ENCODE measurements around the gene NCAPG2. TPM values are rescaled to one million over a fixed set of nuclear protein-coding genes. Genes with fewer than 3 reads are reported as not detected.

Gene NCAPG2
- total RNA-seq, 4 donors from 2014 or later: 6.7 to 8.3 (median 7.7) TPM

DNA sequence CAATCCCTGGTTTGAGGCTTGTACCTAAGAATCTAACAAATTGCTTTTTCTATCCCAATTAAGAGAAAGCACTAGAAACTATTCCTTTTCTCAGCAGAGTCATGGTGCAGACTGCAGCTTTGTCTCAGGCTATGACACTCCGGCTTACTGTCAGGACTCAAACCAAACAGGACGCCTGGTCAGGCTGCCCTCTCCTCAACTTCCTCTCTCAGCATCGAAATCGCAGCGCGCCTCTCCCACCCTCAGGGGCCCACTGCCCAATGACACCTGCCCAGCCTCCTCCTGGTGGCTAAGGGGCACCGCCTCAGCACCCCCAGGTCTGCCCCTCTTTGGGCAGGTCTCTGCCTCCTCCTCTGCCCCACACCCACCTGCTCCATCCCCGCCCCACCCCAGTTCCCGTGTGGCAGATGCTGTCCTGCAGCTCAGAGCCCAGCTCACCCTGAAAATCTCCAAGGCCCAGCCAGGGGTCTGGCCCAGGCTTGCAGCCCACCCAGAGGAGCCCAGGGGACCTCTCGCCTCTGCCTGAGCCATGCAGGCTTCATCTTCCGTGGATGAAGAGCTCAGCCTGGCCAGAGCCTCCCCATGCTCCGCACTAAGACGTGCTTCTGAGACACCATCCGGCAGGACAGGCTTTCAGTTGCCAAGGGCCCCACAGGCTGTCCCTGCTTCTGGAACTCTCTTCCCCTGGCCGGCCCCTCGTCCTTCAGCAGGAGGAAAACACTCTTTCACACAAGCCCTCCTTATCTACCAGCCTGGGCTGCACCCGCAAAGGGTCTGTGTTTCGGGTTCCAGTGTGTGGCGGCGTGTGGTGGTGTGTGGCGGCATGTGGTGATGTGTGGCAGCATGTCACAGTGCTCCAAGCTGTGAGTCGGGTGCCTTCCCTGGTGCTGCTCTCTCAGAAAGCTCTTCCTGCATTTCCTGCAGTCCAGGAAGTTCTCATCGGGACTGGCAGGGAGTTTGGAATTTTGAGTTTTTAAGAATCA is 100.5 kb downstream of the NCAPG2 start:
- Histone ChIP-seq H3K27ac (no peak overlapping the region), H3K27me3 (no peaks in the 10 kb centered on the region), H3K9me3 (no peaks in the 10 kb centered on the region), H3K4me1 (no peaks in the 10 kb centered on the region), H3K36me3 (no peaks in the 10 kb centered on the region), H3K4me3 (replicated peaks in 1 of 3) (no peak overlapping the region)
- WGBS, 2 donors: 90 to 91% methylated on average over 17 to 22 of the region's 23 CpGs
- DNase-seq: no peak
- TF ChIP-seq, protein P1, sequence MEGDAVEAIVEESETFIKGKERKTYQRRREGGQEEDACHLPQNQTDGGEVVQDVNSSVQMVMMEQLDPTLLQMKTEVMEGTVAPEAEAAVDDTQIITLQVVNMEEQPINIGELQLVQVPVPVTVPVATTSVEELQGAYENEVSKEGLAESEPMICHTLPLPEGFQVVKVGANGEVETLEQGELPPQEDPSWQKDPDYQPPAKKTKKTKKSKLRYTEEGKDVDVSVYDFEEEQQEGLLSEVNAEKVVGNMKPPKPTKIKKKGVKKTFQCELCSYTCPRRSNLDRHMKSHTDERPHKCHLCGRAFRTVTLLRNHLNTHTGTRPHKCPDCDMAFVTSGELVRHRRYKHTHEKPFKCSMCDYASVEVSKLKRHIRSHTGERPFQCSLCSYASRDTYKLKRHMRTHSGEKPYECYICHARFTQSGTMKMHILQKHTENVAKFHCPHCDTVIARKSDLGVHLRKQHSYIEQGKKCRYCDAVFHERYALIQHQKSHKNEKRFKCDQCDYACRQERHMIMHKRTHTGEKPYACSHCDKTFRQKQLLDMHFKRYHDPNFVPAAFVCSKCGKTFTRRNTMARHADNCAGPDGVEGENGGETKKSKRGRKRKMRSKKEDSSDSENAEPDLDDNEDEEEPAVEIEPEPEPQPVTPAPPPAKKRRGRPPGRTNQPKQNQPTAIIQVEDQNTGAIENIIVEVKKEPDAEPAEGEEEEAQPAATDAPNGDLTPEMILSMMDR (IDR thresholded peaks at IDR 0.05): no peak
- no peak for TF ChIP-seq POLR2A (IDR thresholded peaks at IDR 0.05)
- intact Hi-C loops (cut with DNase I): no loop called here

DNA sequence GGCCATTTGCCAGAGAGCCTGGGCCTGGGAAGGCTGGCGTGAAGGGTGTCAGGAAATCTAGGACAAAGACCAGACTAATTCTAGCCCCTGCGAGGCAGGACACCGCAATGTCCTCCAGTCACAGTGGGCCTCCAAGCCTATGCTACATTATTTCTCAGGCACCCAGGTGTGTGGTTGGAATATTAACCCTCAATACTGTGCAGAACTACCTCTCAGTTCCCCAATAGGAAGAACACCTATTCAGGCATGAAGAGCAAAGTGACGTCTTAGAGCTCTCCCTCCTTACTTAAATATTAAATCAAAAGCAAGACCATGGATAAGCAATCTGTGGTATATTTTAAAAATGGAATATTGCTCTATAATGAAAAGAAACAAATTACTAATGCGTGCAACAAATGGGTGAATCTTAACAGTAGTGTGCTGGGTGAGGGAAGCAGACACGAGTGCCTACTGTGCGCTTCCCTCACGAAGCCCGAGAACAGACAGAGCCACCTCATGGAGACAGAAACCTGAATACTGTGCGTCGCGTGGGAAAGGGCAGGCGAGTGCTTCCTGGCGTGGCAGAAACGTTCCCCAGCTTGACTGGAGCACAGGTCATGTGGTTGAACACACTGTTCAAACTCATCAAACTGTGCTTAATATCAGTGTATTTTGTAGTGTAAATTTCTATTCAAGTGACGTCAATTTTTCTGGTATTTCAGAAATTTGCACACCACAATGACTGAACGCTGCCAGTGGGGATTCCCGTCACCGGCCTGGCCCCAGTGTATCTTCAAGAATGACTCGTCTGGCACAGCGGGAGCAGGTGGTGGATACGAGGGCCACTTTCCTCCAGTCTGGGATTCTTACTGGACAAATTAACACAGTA is 101.5 kb downstream of the NCAPG2 start:
- H3K4me1 ChIP-seq: no peaks in the 10 kb centered on the region
- H3K27ac ChIP-seq: no peak overlapping the region
- no peaks in the 10 kb centered on the region for H3K36me3 ChIP-seq
- TF ChIP-seq, protein P1 (IDR thresholded peaks at IDR 0.05): no peak
- no peak for TF ChIP-seq POLR2A (IDR thresholded peaks at IDR 0.05)
- intact Hi-C loops (cut with DNase I): no loop called here
- no peak for DNase-seq
- no peaks in the 10 kb centered on the region for H3K27me3 ChIP-seq
- 87 to 91% methylated on average over 22 of the region's 22 CpGs for WGBS, 2 donors
- H3K4me3 ChIP-seq (replicated peaks in 1 of 3): no peak overlapping the region
- no peaks in the 10 kb centered on the region for H3K9me3 ChIP-seq

DNA sequence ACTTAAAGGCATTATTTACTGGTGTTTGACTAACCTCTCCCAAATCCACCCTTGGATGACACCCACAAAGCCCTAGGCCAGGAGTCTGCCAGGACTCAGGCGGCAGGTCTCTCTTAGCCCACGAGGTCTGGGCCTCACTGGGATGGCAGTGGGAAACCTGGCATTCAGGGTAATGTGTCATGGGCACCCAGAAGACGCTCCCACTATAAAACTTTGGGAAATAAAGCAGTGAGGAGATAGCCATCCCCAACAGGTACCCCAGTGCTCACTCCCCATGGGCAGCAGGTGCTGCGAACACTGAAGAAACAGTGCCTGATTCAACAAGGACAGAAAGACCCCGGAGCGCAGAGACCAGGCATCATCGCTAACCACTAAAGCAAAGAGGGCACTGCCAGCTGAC is 102.6 kb downstream of the NCAPG2 start:
- intact Hi-C loops (cut with DNase I): no loop called here

DNA sequence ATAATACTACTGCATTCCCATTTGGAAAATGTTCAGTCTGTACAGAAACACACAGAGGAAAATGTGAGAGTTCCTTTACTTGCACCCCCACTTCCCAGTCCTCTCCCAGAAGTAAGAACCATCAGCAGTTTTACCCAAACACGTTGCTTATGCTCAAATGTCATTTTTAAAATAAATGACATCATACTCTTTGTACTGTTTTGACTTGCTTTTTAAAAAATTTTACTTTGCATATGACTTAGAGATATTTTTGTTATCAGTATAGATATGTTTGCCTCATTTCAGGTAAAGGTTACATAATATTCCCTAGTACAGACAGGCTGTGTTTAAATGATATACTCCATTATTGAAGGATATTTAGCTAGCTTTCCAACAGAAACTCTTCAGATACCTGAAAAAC is 103.5 kb downstream of the NCAPG2 start:
- no peak overlapping the region for H3K27ac ChIP-seq
- H3K36me3 ChIP-seq: no peaks in the 10 kb centered on the region
- no peak for DNase-seq
- H3K27me3 ChIP-seq: no peaks in the 10 kb centered on the region
- intact Hi-C loops (cut with DNase I): no loop called here
- no peaks in the 10 kb centered on the region for H3K9me3 ChIP-seq
- WGBS, 2 donors: 63 to 68% methylated on average over 1 of the region's 1 CpG
- no peak overlapping the region for H3K4me3 ChIP-seq (replicated peaks in 1 of 3)
- no peaks in the 10 kb centered on the region for H3K4me1 ChIP-seq
- TF ChIP-seq, protein P1 (IDR thresholded peaks at IDR 0.05): no peak
- no peak for TF ChIP-seq POLR2A (IDR thresholded peaks at IDR 0.05)

More for the DNA sequence above, 102.6 kb downstream of the NCAPG2 start:
- DNase-seq: no peak
- no peak overlapping the region for H3K27ac ChIP-seq
- TF ChIP-seq POLR2A (IDR thresholded peaks at IDR 0.05): no peak
- TF ChIP-seq, protein P1 (IDR thresholded peaks at IDR 0.05): no peak
- no peaks in the 10 kb centered on the region for H3K36me3 ChIP-seq
- H3K27me3 ChIP-seq: no peaks in the 10 kb centered on the region
- H3K4me1 ChIP-seq: no peaks in the 10 kb centered on the region
- no peaks in the 10 kb centered on the region for H3K9me3 ChIP-seq
- 97 to 99% methylated on average over 6 to 7 of the region's 7 CpGs for WGBS, 2 donors
- no peak overlapping the region for H3K4me3 ChIP-seq (replicated peaks in 1 of 3)
